AG20443 (cell line): ENCODE data around the gene COL23A1.
"Not testable (repeated sequence)": the region's sequence is repeated elsewhere in the genome, so short reads cannot be mapped to it uniquely, and the experiment has no call there.

Experiments
- DNase-seq: peaks from one replicate; pipeline ENCODE4 v3.0.0; 2012; ENCODE audit warnings: low spot score, mixed read lengths

Gene COL23A1

GRCh38 chr5:178207183-178207916 lies 382.8 kb downstream of the COL23A1 start:
- no peak for DNase-seq

DNA sequence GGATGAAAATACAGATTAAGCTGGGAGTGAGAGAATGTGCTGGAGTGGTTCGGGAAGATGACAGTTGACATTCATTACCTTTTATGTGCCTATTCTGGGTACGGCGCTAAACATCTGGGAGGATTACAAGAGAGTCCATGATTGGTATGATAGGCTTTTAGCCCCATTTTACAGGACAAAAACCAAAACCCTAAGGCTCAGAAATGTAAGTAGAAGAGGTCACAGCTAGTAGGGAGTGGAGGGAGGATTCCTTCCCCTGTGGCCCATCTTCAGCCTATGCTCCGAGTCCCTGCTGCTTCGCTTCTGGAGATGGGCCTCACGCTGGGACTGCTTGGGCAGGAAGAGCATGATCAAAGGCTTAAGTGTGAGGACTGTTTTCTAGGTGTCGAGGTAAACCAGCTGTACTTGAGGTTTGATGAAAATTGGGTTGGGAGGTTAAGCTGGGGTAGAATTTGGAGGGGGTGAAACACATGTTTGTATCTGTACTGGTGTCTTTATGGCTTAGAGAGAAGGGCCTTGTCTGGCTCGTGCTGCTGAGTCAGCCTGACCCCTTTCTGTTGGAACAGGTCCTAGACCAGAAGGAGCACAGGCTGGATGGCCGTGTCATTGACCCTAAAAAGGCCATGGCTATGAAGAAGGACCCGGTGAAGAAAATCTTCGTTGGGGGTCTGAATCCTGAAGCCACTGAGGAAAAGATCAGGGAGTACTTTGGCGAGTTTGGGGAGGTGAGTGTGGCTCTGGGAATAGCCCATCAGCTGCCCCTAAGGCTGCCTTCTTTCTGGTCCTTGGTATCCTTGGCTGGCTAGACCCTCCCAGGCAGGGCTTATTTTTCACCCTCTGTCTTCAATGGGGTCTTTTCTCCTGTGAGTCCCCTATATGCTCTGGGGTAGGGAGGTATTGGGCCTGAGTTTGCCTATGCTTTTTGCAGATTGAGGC lies 383.8 kb downstream of the COL23A1 start:
- no peak for DNase-seq

- no peak for DNase-seq
Observed at GRCh38 chr5:178205749-178206047, 384.5 kb downstream of the COL23A1 start.

GRCh38 chr5:178204935-178205748 lies 385.1 kb downstream of the COL23A1 start:
- DNase-seq = peak; percentile 95

DNA sequence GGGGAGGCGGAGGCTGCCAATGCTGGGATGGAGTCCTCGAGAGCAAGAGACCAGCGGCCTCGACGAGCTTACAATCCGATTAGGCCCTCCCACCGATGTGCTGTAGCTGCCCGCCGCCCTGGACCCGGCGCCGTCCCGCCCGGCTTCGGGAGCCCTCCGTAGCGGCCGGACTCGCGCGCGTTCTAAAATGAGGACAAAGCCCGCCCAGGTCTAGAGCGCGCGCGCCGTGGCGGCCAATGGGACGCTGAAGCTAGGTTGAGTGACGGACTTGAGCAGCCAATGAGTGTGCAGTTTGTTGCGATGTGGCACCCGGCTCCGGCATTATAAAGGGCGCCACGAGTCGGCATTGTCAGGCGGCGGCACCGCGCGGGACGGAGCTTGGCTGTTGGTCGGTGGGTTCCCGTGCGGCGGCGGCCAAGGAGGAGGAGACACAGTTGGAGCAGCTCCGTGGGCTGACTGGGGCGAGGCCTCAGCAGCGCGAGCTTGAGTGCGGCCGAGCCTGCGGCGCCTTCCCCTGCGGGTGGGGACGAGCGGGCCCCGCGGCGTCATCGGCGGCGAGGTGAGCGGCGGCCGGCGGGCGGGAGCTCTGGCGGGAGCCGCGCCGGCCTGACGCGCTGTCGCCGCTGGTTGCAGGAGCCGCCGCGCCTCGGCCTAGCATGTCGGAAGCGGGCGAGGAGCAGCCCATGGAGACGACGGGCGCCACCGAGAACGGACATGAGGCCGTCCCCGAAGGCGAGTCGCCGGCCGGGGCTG lies 385.8 kb downstream of the COL23A1 start, which contains the start of gene HNRNPAB:
Gene HNRNPAB (plus strand): TSS at position 352 of the 753 bp plus-strand sequence. CDS start 305 bp downstream, at position 657.
- DNase-seq = peak; percentile 99

DNA sequence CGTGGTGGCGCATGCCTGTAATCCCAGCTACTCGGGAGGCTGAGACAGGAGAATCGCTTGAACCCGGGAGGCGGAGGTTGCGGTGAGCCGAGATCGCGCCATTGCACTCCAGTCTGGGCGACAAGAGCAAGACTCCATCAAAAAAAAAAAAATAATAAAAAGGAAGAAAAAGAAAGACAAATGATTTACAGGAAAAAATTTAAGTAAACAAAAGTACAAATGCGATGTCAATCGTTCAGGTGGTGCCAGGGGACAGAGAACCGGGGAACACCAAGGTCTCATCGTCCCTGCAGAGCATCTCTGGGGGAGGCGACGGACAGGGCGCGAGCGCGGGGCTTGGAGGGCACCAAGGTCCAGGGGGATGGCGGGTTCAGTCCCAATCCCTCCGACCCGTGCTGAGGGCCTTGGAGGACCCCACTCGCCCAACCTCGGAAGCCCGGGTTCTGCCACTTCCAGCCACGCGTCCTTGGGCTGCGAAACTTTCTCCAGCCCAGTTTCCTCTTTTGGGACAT lies 386.5 kb downstream of the COL23A1 start:
- DNase-seq = peak; percentile 32

GRCh38 chr5:178202541-178202940 lies 387.7 kb downstream of the COL23A1 start:
- no peak for DNase-seq

DNA sequence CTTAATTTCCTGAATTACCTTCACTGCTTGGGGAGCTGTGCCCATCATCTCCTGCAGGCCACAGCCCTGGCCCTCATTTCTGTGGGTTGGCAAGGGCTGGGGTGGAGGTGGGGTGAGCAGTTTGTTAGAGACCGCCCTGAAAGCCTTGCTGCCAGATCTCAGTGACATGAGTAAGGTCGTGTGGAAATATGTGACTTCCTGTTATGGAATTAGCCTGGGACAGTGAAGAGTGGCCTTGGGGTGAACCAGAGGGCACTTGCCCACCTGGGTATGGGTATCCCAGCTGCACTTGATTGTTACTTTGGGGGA lies 388.3 kb downstream of the COL23A1 start:
- no peak for DNase-seq

GRCh38 chr5:178201221-178201926 lies 388.8 kb downstream of the COL23A1 start:
- DNase-seq = no peak

DNA sequence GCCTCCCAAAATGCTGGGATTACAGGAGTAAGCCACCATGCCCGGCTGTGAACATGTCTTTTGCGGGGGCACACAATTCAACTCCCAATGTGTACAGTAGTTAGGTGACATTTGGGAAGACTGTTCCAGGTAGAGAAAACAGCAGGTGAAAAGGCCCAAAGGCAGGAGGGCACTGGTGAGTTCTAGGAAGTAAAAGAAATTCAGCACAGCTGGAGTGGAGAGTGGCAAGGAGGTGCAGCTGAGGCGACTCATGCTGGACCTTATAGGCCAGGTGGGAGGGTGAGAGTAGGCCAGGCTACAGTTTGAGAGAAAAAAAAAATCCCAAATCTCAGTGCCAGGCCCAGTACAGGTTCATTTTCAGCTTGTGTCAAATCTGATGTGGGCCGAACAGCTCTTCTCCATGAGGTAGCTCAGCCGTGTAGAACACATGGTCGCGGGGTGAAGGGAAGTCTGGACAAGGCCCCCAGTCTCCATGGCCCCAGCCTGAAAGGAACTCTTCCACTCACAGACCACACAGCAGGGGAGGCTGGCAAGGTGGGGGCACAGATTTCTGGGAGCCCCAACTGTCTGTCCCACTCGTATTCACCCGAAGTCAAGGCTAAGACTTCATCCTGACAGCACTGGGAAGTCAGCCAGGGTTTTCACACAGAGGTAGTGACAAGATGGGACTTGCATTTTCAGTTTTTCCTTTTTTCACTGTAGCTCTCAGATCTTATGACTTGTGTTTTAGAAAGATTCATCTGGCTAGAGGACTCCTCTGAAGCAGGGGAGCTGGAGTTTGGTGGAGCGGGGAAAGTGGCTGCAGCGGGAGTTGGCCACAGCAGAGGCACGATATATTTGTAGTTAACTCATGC lies 390.4 kb downstream of the COL23A1 start:
- no peak for DNase-seq

DNA sequence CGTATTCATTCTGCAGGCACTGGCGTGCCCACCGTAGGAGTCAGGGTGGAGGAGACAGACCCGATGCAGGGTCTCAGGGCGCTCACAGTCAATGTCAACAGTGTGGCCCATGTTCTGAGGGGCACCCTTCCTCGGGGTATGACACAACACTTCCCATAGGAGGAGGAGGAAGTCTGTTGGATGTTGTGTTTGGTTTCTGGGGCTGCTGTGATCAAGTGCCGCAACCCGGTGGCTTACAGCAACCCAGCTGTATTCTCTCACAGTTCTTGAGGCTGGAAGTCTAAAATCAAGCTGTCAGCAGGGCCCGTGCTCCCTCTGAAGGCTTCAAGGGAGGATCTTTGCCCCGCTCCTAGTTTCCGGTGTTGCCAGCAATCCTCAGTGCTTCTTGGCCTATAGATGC lies 391.5 kb downstream of the COL23A1 start:
- no peak for DNase-seq

DNA sequence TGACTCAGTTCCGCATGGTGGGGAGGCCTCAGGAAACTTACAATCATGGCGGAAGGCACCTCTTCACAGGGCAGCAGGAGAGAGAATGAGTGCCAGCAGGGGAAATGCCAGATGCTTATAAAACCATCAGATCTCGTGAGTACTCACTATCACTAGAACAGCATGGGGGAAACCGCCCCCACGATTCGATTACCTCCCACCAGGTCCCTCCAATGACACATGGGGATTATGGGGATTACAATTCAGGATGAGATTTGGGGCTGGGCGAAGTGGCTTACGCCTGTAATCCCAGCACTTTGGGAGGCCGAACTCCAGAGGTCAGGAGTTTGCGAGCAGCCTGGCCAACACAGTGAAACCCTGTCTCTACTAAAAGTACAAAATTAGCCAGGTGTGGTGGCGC lies 392.0 kb downstream of the COL23A1 start:
- DNase-seq = not testable (repeated sequence)

DNA sequence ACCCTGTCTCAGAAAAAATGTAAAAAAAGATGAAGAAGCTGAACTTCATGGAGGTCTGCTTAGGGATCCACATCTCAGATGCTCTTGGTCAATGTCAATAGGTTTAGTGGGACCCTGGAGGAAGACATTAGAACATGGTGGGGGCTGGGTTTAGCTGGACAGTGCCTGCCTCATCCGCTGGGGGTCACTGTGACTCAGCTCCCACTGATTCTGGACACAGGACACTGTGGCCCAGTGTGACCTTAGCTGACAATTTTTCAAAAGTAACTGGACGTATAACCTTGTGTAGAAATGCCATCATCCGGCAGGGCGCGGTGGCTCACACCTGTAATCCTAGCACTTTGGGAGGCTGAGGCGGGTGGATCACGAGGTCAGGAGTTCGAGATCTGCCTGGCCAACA lies 393.2 kb downstream of the COL23A1 start:
- DNase-seq = no peak

DNA sequence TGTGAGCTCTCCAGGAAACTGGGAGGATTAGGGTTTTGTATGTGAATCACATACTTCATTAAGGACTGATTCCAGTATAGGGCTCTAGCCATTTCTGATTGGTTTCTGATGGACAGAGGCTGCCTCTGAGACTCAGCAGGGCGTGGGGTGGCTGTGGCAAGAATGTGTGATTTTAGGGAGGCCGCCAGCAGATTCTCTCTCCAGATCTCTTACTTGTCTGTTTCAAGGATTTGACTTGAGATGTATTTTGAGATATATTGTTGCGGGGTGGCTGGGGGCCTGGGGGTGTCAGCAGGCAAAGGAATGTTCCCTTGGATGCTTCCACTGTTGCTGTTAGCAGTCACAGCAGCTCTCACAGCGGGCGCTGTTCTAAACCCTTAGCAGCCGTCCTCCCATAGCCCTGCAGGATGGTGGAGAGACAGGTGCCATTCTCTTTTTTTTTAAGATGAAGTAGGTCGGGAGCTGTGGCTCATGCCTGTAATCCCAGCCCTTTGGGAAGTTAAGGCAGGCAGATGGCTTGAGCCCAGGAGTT lies 393.8 kb downstream of the COL23A1 start:
- DNase-seq = no peak

- no peak for DNase-seq
Observed at GRCh38 chr5:178194026-178194425, 396.2 kb downstream of the COL23A1 start.

- DNase-seq = no peak
Observed at GRCh38 chr5:178193251-178193809, 396.9 kb downstream of the COL23A1 start.

GRCh38 chr5:178192787-178193186 lies 397.4 kb downstream of the COL23A1 start:
- DNase-seq = no peak

DNA sequence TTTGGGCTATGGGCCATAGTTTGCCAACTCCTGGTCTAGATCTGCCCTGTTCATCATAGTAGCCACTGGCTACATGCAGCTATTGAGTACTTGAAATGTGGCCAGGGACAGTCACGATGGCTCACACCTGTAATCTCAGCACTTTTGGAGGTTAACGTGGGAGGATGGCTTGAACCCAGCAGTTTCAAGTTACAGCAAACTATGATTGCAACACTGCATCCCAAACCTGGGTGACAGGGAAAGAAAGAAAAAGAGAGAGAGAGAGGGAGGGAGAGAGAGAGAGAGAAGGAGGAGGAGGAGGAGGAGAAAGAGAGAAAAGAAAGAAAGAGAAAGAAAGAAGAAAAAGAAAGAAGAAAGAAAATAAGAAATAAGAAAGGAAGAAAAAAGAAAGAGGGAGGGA lies 397.9 kb downstream of the COL23A1 start:
- DNase-seq = no peak

DNA sequence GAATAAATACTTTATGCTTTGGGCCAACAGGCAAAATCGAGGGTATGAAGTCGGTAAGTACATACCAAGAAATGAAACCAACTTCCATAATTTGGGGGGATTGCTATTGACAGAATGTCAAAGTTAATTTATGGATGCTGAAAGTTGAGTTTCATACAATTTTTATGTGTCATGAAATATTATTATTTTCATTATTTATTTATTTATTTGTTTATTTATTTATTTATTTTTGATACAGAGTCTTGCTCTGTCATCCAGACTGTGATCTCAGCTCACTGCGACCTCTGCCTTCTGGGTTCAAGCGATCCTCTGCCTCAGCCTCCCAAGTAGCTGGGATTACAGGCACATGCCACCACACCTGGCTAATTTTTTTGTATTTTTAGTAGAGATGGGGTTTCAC lies 398.5 kb downstream of the COL23A1 start:
- no peak for DNase-seq
